ENCODE measurements around the gene L3MBTL4. TPM values are rescaled to one million over a fixed set of nuclear protein-coding genes. Genes with fewer than 3 reads are reported as not detected.
"Not testable (repeated sequence)": the region's sequence is repeated elsewhere in the genome, so short reads cannot be mapped to it uniquely, and the experiment has no call there.

L3MBTL4 gene
- total and polyA plus RNA-seq, 7 donors: 1.2 to 5.7 (median 3.4) TPM

DNA sequence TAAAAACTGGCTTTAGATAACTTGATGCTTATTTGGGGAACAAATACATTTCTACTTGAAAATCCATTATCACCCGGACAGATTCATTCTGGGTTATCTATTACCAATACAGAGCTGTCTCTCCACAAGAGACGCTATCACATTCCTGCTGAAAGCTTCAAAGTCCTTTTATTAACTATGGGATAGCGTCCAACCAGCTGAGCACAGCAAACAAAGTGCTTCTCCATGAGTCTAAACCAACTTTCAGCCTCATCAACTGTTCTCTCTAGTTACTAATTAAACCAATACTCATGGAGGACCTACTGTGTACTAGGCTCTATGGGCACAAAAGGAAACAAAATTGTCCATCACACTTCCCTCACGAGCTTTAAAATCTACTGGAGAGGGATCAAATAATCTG lies 132.8 kb downstream of the L3MBTL4 start:
- TF ChIP-seq POLR2AphosphoS5 (IDR thresholded peaks at IDR 0.05) (no peak), EP300 (IDR thresholded peaks at IDR 0.05) (no peak), POLR2A (IDR thresholded peaks at IDR 0.05) (no peak)
- TF ChIP-seq, protein P1, sequence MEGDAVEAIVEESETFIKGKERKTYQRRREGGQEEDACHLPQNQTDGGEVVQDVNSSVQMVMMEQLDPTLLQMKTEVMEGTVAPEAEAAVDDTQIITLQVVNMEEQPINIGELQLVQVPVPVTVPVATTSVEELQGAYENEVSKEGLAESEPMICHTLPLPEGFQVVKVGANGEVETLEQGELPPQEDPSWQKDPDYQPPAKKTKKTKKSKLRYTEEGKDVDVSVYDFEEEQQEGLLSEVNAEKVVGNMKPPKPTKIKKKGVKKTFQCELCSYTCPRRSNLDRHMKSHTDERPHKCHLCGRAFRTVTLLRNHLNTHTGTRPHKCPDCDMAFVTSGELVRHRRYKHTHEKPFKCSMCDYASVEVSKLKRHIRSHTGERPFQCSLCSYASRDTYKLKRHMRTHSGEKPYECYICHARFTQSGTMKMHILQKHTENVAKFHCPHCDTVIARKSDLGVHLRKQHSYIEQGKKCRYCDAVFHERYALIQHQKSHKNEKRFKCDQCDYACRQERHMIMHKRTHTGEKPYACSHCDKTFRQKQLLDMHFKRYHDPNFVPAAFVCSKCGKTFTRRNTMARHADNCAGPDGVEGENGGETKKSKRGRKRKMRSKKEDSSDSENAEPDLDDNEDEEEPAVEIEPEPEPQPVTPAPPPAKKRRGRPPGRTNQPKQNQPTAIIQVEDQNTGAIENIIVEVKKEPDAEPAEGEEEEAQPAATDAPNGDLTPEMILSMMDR (IDR thresholded peaks at IDR 0.05): no peak
- intact Hi-C loops (cut with DNase I): no loop called here
- WGBS, 2 donors: 19 to 67% methylated on average over 4 of the region's 4 CpGs
- Histone ChIP-seq H3K4me1 (no peaks in the 10 kb centered on the region), H3K9me3 (no peaks in the 10 kb centered on the region), H3K27me3 (no peaks in the 10 kb centered on the region), H3K36me3 (no peaks in the 10 kb centered on the region), H3K4me3 (no peak overlapping the region), H3K27ac (no peak overlapping the region)
- no peak for DNase-seq

DNA sequence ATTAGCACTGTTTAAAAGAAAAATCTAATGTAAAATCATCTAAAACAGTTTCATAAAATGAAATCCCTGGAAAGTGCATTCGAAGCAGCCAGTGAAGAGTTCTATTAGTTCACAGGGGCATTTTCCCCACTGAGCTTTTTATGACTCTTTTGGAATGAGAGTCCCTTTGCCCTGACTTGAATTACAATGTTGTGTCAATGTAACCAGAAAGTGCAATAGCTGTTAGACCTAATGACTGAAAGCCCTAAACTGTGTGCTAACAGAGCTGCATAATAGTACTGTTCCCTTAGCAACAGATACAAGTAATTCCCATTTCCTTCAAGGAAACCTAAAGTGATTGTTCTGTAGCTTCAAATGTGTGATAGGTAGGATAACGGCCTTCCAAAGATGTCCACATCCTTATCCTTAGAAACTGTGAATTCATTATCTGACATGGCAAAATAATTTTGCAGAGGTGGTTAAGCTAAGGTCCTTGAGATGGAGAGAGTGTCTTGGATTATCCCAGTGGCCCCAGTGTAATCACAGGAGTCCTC lies 134.4 kb downstream of the L3MBTL4 start:
- intact Hi-C loops (cut with DNase I): no loop called here
- Histone ChIP-seq H3K36me3 (no peaks in the 10 kb centered on the region), H3K27me3 (no peaks in the 10 kb centered on the region), H3K9me3 (no peaks in the 10 kb centered on the region), H3K4me1 (no peaks in the 10 kb centered on the region), H3K4me3 (no peak overlapping the region), H3K27ac (no peak overlapping the region)
- WGBS, 2 donors: 57 to 81% methylated on average over 2 of the region's 2 CpGs
- DNase-seq: no peak
- TF ChIP-seq POLR2AphosphoS5 (IDR thresholded peaks at IDR 0.05) (no peak), POLR2A (IDR thresholded peaks at IDR 0.05) (no peak), EP300 (IDR thresholded peaks at IDR 0.05) (no peak)

DNA sequence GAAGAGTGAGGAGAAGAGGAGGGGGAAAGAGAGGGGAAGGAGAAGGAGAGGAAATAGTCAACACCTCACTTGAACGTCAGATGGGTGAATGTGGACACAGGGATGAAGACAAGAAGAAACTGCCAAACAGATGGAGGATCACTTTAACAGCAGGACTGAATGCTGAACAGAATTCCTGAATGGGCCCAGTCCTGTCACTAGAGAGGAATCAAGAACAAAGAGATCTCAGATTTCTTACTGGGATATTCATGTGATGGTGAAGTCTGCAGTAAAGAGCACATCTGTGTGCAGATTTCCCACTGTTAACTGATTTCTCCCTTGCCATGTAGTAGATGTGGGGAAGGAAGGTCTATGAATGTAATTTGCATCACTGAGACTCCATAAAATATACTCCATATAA lies 135.4 kb downstream of the L3MBTL4 start:
- no peak for DNase-seq
- TF ChIP-seq, protein P1 (IDR thresholded peaks at IDR 0.05): no peak
- TF ChIP-seq POLR2AphosphoS5 (IDR thresholded peaks at IDR 0.05): no peak
- no peak for TF ChIP-seq POLR2A (IDR thresholded peaks at IDR 0.05)
- no peak for TF ChIP-seq EP300 (IDR thresholded peaks at IDR 0.05)
- Histone ChIP-seq H3K4me3 (no peak overlapping the region), H3K27ac (no peak overlapping the region), H3K9me3 (no peaks in the 10 kb centered on the region), H3K36me3 (no peaks in the 10 kb centered on the region), H3K27me3 (no peaks in the 10 kb centered on the region), H3K4me1 (no peaks in the 10 kb centered on the region)
- WGBS, 2 donors: 86 to 91% methylated on average over 1 of the region's 1 CpG
- intact Hi-C loops (cut with DNase I): no loop called here

GRCh38 chr18:6273423-6273822 lies 141.3 kb downstream of the L3MBTL4 start:
- Histone ChIP-seq H3K9me3 (no peaks in the 10 kb centered on the region), H3K27me3 (no peaks in the 10 kb centered on the region), H3K4me1 (no peaks in the 10 kb centered on the region), H3K36me3 (no peaks in the 10 kb centered on the region), H3K27ac (no peak overlapping the region), H3K4me3 (no peak overlapping the region)
- intact Hi-C loops (cut with DNase I): no loop called here
- 86 to 89% methylated on average over 4 of the region's 6 CpGs for WGBS, 2 donors
- TF ChIP-seq, protein P1 (IDR thresholded peaks at IDR 0.05): no peak
- no peak for TF ChIP-seq POLR2A (IDR thresholded peaks at IDR 0.05)
- no peak for TF ChIP-seq POLR2AphosphoS5 (IDR thresholded peaks at IDR 0.05)
- no peak for TF ChIP-seq EP300 (IDR thresholded peaks at IDR 0.05)
- DNase-seq: no peak

DNA sequence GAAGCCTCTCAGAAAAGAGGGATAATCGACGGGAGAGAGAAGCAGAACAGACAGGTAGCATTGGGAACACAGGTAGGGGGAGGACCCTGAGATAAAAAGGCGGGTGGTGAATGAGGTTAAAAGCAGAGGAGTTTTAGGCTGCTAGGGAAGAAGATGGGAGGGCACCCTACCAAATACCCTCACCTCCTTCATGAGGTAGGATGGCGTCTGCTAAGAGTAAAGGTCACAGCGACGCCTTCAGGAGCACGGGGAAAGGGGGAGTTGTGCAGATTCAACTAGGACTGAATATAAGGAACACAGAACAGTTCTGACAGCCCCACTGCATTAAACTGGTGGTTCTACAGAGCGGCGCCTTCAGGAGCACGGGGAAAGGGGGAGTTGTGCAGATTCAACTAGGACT lies 142.6 kb downstream of the L3MBTL4 start:
- H3K9me3 ChIP-seq; H3K36me3 ChIP-seq; DNase-seq; intact Hi-C loops (cut with DNase I); H3K4me3 ChIP-seq; H3K27me3 ChIP-seq; H3K4me1 ChIP-seq; H3K27ac ChIP-seq: not testable (repeated sequence)
- 52 to 66% methylated on average over 9 to 10 of the region's 10 CpGs for WGBS, 2 donors

DNA sequence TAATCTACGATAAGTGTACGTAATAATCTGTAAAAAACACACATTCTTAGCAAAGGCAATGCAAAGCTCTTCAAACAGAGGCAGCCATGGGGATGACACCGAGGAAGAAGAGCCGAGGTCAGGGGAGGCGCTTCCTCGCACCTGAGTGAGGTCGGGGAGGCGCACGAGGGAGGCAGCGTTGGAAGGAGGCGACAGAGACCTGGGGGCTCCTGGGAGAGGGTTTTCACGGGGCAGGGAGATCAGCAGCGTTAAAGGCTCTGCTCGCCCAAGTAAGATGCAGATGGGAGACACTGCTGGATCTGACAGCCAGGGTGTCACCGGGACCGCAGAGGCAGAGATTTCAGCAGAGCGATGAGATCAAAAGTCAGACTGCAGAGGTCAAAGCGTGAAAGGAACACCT lies 143.1 kb downstream of the L3MBTL4 start:
- H3K36me3 ChIP-seq: no peaks in the 10 kb centered on the region
- no peak overlapping the region for H3K4me3 ChIP-seq
- no peak for DNase-seq
- no peaks in the 10 kb centered on the region for H3K4me1 ChIP-seq
- TF ChIP-seq EP300 (IDR thresholded peaks at IDR 0.05) (no peak), POLR2AphosphoS5 (IDR thresholded peaks at IDR 0.05) (no peak), POLR2A (IDR thresholded peaks at IDR 0.05) (no peak)
- TF ChIP-seq, protein P1 (IDR thresholded peaks at IDR 0.05): no peak
- H3K27me3 ChIP-seq: no peaks in the 10 kb centered on the region
- no peak overlapping the region for H3K27ac ChIP-seq
- no peaks in the 10 kb centered on the region for H3K9me3 ChIP-seq
- 83 to 92% methylated on average over 18 of the region's 18 CpGs for WGBS, 2 donors
- intact Hi-C loops (cut with DNase I): no loop called here

All from sigmoid colon (tissue), 7 donors.